Raji (cell line): ENCODE data around the gene CATSPERD.
A peak's percentile ranks its signal among the peaks of the same experiment; 100 is the strongest.

Experiments
- POLR2A ChIP-seq: IDR thresholded peaks from 2 replicates; pipeline ENCODE4 v1.6.1; 2011; ENCODE audit warnings: low read depth, low read length, control low read depth; ENCODE audit not compliant: insufficient read depth

Gene CATSPERD, protein sequence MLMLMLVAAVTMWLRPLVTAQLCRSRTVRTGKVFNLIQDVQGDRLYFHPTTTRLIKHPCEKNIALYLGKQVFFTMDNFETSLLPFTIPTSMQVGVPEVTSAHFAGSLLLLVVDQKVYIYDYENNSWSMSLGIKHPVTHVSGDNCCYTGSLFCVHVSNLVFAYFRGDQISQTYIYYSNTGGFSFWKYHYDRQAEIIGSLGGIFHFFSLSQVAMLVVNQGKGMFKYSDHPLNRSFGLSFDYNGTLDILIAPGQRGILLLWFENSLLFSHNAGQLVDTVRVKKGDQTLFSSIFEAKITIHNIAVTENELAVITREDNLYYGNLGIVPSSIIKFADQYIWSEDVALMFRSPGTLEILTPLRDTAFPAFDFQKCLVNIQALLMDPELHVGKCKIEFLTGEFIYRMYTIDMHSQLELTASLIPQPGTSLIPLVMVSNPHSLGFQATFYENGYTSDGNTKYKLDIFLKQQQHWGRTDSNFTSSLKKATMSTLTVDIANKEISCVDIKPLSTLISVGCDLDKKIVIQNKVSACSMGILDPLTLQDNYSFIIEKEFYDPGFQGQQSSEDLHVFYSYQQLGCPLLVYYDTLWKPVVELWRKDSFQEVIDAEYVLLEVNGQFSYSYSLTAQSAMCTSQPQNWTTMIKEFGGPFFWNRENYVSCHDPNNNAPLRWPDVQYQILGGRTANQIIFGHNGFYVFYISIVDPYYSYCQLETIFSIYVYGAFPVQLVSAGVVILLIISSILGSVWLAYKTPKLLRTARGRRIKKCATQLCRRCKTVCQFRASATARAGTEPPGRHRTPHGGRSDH

DNA sequence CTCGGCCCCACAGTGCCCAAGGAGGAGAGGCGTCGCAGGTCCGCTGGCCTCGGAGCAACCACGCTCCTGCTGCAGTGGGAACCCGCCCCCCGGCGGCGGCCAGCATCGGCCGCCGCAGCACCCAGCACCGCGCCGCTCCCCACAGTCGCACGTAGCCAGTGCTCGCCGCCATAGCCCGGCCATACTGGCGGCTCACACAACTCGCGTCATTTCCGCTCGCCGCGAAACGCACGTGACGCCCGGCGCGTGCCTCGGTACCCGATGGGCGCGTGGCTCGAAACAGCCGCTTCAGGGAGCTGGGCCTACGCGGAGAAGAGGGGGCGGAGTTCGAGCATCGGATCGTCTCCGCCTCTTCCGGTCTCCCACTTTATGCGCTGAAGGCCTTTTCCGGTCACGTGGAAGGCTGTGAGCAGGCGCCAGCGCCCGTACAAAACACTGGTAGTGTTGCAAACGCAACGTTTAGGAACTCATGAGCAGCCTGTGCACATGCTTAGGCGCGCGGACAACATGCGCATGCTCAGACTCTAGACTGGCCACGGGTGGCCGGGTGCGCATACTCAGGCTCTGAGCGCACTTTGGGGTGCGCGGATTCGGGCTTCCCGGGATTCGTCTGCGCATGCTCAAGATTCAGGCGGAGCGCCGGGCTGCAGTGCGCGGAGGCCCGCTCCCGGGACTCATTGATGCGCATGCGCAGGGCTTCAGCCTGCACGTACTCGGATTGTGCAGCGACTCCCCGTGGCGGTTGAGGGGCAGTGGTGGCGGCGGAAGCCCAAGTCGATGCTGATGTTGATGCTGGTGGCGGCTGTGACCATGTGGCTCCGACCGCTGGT lies at the start of gene CATSPERD, which contains the start of gene LONP1:
CATSPERD (plus strand) TSS at position 677 of the 830 bp plus-strand sequence; CDS start at position 778, 101 bp downstream.
LONP1 (minus strand) TSS at position 186 of the 830 bp plus-strand sequence; CDS start at position 172, 14 bp downstream.
- peak; percentile 95 for TF ChIP-seq POLR2A

DNA sequence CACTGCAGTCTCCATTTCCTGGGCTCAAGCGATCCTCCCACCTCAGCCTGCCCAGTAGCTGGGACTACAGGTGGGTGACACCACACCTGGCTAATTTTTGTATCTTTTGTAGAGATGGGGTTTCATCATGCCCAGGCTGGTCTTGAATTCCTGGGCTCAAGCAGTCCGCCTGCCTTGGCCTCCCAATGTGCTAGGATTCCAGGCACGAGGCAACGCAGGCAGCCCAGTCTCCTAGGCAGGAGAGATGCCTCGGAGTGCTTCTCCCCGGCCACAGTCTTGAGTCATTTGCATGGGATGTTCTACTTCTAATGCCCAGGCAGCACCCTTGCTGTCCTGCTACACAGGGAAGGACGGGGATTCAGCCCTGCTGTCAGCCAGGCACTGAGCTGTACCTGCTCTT lies 48.8 kb upstream of the CATSPERD start:
- TF ChIP-seq POLR2A, result no peak

DNA sequence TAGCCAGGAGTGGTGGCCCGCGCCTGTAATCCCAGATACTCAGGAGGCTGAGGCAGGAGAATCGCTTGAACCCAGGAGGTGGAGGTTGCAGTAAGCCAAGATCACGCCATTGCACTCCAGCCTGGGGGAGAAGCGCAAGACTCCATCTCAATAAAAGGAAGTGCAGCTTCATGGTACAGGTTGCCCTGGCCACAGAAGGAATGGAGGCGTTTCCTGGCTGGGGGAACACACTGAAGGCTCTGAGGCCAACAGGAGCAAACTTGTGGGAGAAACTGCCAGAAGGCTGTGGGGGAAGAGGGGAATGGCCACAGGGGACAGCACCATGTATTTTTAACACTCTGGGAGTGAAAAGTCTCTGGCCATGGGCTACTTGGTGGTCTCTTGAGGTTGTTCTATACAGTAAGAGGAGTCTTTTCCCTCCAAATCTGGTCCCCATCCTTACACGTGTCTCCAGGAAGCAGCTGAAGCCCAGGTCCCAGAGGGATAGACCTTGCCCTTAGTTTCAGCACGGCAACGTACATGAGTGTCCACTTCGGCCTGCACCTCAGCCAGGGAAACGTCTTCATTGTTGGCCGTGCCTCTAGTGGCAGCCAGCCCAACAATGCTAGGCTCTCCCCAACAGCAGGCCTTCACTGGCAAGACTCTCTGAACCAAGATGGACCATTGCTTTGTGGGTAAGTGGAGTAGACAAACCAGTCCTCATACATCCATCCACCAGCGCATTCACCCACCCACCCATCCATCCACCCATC lies 47.6 kb upstream of the CATSPERD start:
- TF ChIP-seq POLR2A, result no peak

DNA sequence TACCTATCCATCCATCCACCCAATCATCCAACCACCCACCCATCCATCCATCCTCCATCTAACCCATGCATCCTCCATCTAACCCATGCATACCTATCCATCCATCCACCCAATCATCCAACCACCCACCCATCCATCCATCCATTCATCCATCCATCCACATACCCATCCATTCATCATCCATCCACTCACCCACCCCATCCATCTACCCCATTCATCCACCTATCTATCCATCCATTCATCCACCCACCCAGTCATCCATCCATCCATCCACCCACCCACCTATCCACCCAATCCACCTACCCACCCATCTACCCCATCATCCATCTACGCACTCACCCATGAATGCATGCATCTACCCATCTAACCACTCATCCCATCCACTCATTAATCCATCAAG lies 46.7 kb upstream of the CATSPERD start:
- no peak for TF ChIP-seq POLR2A

DNA sequence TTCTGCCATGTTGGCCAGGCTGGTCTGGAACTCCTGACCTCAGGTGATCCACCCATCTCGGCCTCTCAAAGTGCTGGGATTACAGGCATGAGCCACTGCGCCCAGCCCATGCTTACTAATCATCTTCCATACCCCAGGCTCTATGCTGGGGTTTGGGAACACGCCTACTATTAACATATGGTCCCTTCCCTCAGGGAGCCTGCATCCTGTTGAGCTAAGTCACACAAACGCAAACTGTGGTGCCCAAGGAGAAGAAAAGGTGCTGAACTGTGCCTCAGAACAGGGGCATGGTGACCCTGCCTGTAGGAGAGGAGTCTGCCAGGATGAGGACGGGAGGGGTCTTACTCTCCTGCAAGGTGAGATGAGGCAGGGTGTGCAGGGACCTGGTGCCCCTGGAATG lies 45.7 kb upstream of the CATSPERD start:
- TF ChIP-seq POLR2A, result no peak

DNA sequence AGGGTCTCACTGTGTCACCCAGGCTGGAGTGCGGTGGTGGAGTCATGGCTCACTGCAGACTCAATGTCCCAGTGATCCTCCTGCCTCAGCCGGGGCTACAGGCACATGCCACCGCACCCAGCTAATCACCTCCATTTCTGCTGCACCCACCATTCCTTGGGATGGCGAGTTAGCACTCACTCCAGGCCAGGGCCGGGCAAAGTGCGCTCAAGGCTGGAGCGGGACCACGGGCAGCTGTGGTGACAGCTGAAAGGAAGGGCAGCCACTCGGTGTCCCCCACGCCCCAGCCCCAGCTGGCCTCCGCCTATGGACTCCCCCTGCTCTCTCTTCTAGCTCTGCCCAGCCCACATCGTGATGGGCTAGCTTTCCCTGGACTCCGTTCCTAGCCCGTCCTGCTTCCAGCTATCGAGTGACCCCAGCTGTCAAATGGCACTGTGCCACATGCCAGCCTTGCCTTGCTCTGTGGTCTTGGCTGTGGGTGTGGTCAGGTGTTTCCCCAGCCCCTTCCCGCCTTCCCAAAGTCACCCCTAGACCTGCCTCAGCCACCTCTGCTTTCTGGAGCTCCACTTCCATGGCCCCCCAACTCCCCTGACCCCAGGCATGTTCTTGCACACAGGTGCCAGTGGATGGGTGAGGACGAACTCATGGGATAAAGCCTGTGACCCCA lies 44.2 kb upstream of the CATSPERD start:
- no peak for TF ChIP-seq POLR2A

DNA sequence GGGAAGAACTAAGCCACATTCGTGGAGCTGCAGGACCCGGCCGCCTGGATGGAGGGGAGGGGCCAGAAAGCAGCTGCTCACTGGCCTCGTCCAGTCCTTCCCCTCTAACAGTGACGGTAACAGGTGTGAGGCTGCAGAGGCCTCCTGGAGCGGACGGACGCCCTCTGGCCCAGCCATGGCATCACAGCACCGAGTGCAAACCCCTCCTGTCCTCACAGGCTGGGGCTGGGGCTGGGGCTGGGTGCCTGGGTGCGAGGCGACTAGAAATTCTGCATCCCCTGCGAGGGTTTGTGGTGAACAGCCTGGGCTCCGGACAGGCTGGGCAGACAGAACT lies 43.7 kb upstream of the CATSPERD start:
- no peak for TF ChIP-seq POLR2A

DNA sequence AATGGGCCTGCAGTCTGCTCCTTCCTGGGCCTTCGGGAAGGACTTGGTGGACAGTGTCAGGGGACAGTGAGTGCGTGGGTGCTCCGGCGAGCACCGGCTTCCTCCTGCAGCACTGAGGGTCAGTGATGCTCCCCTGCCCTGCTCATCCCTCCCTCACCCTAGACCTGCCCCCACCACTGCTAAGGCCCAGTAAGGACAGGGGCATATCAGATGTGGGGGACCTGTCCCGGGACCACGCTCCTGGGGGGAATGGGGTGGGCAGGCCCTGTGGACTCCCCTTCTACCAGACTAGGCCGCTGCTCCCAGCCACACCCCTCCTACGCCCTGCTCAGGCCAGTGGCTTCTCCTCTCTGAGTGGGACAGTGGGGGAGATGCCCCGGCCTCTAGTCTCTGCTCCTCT lies 43.3 kb upstream of the CATSPERD start:
- TF ChIP-seq POLR2A, result no peak

DNA sequence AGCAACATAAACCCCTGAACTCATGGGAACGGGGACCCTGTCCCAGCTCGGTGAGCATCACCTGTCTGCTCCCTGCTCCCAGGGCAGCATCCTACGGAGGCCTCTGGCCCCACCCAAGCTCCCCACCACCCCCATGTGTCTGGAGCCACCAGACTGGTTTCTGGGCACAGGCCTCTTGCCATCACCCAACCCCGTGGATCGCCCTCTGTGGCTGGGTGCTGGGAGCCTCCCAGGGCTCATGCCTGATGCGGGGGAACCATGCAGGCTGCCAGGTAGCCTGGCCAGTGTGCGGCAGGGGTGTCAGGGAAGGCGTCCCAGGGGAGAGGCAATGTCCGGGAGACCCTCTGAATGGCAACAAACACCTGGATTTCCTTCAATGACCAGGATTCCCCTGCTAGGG lies 42.9 kb upstream of the CATSPERD start:
- no peak for TF ChIP-seq POLR2A

DNA sequence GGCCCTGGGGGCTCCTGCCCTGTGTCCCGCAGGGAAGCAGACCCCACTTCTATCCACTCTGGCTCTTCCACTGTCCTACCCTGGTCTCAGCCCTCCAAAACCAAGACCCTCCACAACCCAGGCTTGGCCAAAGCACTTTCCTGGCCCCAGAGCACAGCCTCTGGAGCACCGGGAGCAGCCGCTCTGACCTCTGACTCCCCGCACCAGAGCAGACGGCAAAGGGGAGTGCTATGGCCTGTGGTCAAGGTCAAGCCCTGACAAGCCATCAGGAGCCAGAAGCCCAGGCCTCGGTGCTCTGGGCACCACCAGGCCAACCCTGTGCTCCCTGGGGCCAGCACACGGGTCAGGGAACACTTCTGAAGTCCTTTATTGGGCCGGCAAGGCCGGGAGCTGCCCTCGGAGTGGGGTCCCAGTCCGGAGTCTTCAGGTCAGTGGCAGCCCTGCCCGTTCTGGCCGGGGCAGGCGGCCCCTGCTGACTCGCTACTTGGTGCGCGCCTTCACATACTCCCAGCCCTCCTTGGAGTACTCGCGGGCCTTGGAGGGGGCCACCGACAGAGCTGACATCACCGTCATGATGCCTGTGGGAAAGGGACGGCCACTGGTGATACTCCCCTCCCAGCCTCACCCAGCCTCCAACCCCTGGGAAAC lies 42.2 kb upstream of the CATSPERD start:
- TF ChIP-seq POLR2A, result no peak

DNA sequence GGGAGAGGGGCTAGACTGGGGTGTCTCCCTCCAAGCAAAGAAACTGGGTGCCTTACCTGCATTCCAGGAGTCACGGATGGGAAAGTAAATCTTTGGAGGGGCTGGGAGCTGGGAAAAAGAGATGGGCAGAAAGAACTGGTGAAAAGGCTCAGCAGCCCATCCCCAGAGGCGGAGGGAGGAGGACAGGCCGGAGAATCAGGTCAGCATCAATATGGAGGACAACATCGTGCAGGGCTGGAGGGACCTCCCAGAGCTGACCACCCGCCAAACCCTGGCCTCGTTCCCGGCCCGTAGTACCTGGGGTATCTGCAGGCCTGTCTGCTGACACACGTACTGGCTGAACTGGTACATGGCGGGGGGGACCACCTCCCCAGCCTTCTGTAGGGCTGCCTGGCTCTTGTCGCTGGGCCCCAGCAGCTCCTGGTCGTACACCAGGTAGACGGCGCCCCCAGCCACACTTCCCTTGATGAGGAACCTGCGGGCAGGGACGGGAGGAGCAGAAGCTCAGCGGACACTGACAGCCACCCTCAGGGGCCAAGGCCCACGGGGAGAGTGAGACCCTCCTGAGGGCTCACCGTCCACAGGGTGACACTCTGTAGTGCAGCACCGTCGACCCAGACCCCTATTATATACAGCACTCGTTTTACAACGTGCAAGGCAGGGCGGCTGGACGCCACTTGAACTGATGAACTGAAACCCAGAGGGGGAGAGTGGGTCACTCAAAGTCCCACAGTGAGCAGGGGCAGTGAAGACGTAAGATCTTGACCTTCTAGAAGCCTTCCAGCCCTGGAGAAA lies 41.0 kb upstream of the CATSPERD start:
- TF ChIP-seq POLR2A, result no peak

DNA sequence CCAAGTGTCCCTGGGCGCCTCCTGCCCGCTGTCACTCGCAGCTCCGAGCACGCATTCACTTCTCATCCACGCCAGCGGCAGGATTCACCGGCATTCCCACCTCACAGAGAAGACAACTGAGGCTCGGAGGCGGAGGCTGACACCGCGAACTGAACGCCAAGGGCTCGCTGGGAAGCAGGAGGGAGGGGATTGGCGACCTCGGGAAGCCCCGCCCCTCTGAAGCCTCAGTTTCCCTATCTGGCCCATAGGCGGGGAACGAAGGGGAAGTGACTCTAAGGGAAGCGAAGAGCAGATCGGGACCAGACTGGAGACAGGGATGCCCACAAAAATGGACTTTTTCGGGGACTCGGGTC lies 40.4 kb upstream of the CATSPERD start:
- TF ChIP-seq POLR2A, result no peak
